Ishikawa (cell line): Measurements from ENCODE around the gene RAB44.

Source experiments
- CEBPB ChIP-seq: IDR thresholded peaks from 2 replicates; pipeline ENCODE4 v1.6.1; 2012
- CREB1 ChIP-seq: IDR thresholded peaks from 2 replicates; pipeline ENCODE4 v1.6.1; 2012; ENCODE audit warnings: low read depth
- EGR1 ChIP-seq: IDR thresholded peaks from 2 replicates; pipeline ENCODE4 v1.6.1; 2012
- EP300 ChIP-seq: IDR thresholded peaks from 2 replicates; pipeline ENCODE4 v1.6.1; 2012; ENCODE audit warnings: borderline replicate concordance
- NFIC ChIP-seq: IDR thresholded peaks from 2 replicates; pipeline ENCODE4 v1.6.1; 2012
- RAD21 ChIP-seq: IDR thresholded peaks from 2 replicates; pipeline ENCODE4 v1.6.1; 2012; ENCODE audit warnings: low read depth
- TAF1 ChIP-seq: IDR thresholded peaks from 2 replicates; pipeline ENCODE4 v1.6.1; 2012; ENCODE audit warnings: low read depth, mild to moderate bottlenecking
- TF ChIP-seq, protein P1 (sequence below): IDR thresholded peaks from 2 replicates; pipeline ENCODE4 v1.6.1; 2012
- TF ChIP-seq, protein P2 (sequence below): IDR thresholded peaks from 2 replicates; pipeline ENCODE4 v1.6.1; 2012; ENCODE audit warnings: low read depth, mild to moderate bottlenecking

DNA sequence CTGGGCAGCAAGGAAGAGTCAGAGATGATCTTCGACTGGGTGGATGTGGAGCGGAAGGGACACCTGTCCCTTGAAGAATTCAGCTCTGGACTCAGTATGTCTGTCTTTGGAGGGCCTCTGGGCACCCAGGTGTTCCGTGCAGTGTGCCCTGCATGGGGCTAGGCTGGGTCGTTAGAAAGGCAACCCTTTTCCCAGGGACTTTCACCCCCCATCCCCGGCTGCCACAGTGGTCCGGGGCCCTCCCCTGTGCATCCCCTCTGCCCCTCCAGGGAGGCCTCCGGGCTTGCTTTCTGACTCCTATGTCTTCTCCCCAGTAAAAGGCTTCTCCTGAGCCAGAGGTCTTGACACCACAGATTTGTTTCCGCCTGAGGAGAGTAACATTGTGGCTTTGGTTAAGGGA, 16.2 kb downstream of the RAB44 start:
- TF ChIP-seq RAD21 (no peak), NFIC (no peak), EGR1 (no peak), EP300 (no peak), TAF1 (no peak), CREB1 (no peak), CEBPB (no peak)
- TF ChIP-seq, protein P1, sequence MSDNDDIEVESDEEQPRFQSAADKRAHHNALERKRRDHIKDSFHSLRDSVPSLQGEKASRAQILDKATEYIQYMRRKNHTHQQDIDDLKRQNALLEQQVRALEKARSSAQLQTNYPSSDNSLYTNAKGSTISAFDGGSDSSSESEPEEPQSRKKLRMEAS: no peak
- TF ChIP-seq, protein P2, sequence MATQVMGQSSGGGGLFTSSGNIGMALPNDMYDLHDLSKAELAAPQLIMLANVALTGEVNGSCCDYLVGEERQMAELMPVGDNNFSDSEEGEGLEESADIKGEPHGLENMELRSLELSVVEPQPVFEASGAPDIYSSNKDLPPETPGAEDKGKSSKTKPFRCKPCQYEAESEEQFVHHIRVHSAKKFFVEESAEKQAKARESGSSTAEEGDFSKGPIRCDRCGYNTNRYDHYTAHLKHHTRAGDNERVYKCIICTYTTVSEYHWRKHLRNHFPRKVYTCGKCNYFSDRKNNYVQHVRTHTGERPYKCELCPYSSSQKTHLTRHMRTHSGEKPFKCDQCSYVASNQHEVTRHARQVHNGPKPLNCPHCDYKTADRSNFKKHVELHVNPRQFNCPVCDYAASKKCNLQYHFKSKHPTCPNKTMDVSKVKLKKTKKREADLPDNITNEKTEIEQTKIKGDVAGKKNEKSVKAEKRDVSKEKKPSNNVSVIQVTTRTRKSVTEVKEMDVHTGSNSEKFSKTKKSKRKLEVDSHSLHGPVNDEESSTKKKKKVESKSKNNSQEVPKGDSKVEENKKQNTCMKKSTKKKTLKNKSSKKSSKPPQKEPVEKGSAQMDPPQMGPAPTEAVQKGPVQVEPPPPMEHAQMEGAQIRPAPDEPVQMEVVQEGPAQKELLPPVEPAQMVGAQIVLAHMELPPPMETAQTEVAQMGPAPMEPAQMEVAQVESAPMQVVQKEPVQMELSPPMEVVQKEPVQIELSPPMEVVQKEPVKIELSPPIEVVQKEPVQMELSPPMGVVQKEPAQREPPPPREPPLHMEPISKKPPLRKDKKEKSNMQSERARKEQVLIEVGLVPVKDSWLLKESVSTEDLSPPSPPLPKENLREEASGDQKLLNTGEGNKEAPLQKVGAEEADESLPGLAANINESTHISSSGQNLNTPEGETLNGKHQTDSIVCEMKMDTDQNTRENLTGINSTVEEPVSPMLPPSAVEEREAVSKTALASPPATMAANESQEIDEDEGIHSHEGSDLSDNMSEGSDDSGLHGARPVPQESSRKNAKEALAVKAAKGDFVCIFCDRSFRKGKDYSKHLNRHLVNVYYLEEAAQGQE: no peak
